Bladder microvascular endothelial cell (primary cell): Measurements from ENCODE around the gene TMCC3. TPM values are rescaled to one million over a fixed set of nuclear protein-coding genes. Genes with fewer than 3 reads are reported as not detected.

Experiments
- total RNA-seq: library from RNA; depleted of rRNA; stranded (reverse); fragments of >200 nt; gene quantifications from 2 replicates; pipeline ENCODE4 v1.2.3, GENCODE V29; 2014

TMCC3 gene, protein sequence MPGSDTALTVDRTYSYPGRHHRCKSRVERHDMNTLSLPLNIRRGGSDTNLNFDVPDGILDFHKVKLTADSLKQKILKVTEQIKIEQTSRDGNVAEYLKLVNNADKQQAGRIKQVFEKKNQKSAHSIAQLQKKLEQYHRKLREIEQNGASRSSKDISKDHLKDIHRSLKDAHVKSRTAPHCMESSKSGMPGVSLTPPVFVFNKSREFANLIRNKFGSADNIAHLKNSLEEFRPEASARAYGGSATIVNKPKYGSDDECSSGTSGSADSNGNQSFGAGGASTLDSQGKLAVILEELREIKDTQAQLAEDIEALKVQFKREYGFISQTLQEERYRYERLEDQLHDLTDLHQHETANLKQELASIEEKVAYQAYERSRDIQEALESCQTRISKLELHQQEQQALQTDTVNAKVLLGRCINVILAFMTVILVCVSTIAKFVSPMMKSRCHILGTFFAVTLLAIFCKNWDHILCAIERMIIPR
- total RNA-seq = 8.5 and 21.7 TPM in 2 replicates

DNA sequence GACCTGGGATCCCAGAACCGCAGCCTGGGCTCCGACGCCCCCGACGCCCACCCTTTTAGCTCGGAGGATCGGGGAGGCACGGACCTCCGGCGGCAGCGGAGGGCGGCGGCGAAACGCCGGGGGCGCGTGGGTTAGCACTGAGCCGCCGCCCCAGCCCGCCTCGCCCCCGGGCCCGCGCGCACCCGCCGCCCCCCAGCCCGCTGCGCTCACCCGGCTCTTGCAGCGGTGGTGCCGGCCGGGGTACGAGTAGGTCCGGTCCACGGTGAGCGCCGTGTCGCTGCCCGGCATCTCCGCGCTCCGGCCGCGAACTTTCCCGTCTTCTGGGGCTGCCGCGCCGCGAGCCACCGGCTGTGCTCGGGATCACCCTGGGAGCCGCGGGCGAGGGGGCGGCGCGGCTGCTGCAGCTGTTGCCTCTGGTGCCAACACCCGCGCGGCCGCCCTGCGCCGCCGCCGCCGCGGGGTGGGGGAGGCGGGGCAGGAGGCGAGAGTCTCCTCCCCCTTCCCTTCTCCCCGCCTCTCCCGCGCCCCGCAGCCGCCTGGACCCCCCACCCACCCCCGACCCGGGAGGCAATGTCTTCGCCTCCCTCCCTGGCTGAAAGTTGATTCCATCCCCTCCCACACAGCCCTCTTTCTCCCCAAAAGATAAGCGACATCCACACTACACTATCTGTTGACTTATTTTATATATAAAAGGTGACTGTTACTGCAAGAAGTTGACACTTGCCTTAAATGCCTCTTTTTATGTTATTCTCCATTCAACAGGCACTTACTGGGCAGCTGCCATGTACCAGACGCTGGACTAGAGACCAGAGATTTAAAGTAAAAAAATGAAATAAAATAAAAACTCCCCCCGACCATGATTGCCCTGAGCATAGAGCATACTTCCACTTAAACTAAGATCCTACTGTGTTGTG lies at the start of gene TMCC3:
TSS of gene TMCC3 (minus strand) at position 415 of the 914 bp plus-strand sequence. CDS start at position 288, 127 bp downstream.

Other genes with a start within 250 kb of the TMCC3 start
- gene CEP83, start 190.7 kb downstream of the TMCC3 start, total RNA-seq = 3.9 and 6.4 TPM in 2 replicates